GM20000 (cell line): Measurements from ENCODE around the gene CCDC154.
"Not testable (repeated sequence)": the region's sequence is repeated elsewhere in the genome, so short reads cannot be mapped to it uniquely, and the experiment has no call there.

Experiments used
- DNase-seq: peaks from one replicate; pipeline ENCODE4 v3.0.0; 2012; ENCODE audit warnings: low spot score
- CTCF ChIP-seq: IDR thresholded peaks from 2 replicates; pipeline ENCODE4 v1.5.1; 2012; ENCODE audit warnings: mild to moderate bottlenecking, control low read depth; ENCODE audit errors: extremely low read depth, missing control alignments

Gene CCDC154

GRCh38 chr16:1488619-1489018 lies 44.3 kb upstream of the CCDC154 start, which contains the start of gene PTX4:
Gene PTX4, minus strand, starts transcription at chr16:1488944. Its CDS starts 35 bp downstream, at chr16:1488909.
- DNase-seq: no peak
- TF ChIP-seq CTCF: no peak

GRCh38 chr16:1488054-1488601 lies 43.8 kb upstream of the CCDC154 start:
- TF ChIP-seq CTCF: no peak
- DNase-seq: no peak

- TF ChIP-seq CTCF: no peak
Measured at GRCh38 chr16:1487395-1488053, 43.2 kb upstream of the CCDC154 start.

GRCh38 chr16:1486551-1487390 lies 42.4 kb upstream of the CCDC154 start:
- no peak for DNase-seq
- TF ChIP-seq CTCF: no peak

More at GRCh38 chr16:1487395-1488053, 43.2 kb upstream of the CCDC154 start:
- DNase-seq: no peak

- no peak for TF ChIP-seq CTCF
- DNase-seq: no peak
Measured at GRCh38 chr16:1485847-1486496, 41.6 kb upstream of the CCDC154 start.

- no peak for DNase-seq
- no peak for TF ChIP-seq CTCF
Measured at GRCh38 chr16:1481906-1482835, 37.8 kb upstream of the CCDC154 start.

- DNase-seq: not testable (repeated sequence)
Measured at GRCh38 chr16:1478937-1479336, 34.6 kb upstream of the CCDC154 start.
